HG03558 (cell line): ENCODE results near the gene GLRA1.
"Not testable (repeated sequence)": the region's sequence is repeated elsewhere in the genome, so short reads cannot be mapped to it uniquely, and the experiment has no call there.

Experiments used
- ATAC-seq: cut with Tn5 transposase; IDR thresholded peaks from one replicate; pipeline ENCODE4 v1.9.1; 2021; ENCODE audit warnings: moderate number of reproducible peaks; ENCODE audit not compliant: unreplicated experiment; ENCODE audit errors: extremely low read depth

Gene GLRA1

DNA sequence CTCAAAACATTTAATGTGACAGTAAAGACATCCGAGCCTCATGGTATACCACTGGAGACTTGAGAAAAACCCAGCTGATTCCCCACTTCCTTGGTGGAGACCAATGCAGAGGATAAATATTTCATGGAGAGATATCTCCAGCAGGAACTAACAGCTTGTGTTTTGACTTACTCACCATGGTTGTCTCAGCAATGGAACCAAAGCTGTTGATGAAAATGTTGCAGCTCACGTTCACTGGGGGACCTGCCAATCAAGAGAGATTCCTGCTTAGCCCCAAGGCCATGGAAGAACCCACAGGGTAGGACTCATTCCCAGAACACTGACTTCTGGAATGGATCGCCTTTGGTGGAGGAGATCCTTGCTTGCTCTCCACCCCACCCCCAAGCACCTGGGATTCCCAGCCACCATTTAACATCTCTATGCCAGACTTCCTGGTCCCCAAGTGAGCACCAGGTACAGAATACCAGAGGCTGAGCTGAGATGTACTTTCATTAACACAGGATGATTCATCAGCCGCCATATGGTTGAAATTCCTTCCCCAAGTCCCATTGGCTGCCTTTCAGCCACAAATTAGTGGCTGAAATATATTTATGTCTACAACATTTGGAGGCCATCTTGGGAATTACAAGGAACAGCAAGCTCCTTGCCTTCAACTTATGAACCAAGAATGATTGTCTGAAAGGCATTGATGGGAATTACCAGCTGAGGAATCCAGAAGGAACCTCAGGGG is 37.9 kb downstream of the GLRA1 start:
- no peak for ATAC-seq

DNA sequence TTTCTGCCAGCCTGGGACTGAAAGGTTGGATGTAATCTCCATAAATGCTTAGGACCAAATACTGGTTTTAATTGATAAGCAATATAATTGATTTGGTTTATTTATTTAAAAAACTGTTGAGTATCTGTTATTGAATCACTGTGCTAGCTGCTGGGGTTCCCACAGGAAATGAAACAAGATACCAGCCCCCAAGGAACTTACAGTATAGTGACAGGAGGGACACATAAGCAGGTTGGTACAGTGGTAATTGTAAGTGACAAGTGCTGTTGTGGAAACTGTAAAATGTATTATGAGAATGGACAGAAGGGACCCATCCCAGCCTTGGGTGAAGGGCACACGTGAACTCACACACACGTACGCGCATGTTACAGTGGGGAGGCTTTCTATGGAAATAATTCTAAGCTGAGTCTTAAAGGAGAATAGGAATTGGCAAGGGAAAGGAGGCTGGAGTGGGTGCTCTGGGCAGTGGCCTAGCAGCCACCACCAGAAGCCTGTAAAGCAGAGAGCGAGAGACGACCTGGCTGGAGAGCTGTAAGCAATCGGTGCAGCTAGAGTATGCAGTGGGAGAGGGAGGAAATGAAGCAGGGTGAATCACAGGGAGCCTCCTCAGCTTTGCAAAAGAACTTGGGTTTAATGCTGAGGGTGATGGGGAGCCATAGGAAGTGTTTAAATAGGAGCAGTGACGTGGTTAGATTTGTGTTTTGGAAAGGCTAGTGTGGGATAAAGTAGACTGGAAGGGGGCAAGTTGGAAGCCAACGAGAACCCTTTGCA is 39.3 kb downstream of the GLRA1 start:
- ATAC-seq: no peak

GRCh38 chr5:151881621-151882225 is 42.9 kb downstream of the GLRA1 start:
- no peak for ATAC-seq

- no peak for ATAC-seq
Observed at GRCh38 chr5:151880324-151880723, 44.3 kb downstream of the GLRA1 start.

DNA sequence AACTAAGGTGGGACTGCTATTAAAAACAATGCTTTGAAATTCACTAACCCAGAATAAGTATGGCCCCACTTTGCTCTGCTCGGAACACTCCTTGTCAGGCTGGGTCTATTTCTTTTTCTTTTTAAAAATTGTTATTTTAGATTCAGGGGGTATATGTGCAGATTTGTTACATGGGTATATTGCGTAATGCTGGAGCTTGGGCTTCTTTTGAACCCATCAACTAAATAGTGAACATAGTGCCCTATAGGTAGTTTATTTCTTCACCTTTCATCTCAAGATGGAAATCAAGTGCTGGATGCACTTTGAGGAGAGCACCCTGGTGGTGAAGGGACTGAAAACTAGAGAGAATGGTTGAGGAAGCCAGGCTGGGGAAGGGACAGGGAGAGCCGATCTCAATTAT is 51.0 kb downstream of the GLRA1 start:
- ATAC-seq: no peak

- no peak for ATAC-seq
Observed at GRCh38 chr5:151872701-151873100, 52.0 kb downstream of the GLRA1 start.

GRCh38 chr5:151870820-151871219 is 53.8 kb downstream of the GLRA1 start:
- ATAC-seq: no peak

DNA sequence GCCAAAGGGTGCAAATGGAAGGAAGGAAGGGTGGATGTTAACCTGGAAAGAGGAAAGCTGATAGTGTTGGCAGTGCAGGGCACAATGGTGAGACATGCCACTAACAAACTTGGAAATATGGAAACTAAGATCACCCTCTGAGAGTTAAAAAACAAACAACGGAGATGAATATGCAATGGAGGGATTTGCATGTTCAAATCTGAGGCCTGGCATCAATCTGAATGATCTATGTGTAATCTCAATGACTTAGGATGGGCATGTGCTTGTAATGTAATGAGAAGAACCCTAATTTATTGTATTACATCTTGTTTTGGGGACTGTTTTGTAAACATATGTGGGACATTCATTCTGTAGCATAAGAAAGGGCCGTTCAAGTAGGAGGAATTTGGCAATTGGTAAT is 54.4 kb downstream of the GLRA1 start:
- no peak for ATAC-seq

- ATAC-seq: no peak
Observed at GRCh38 chr5:151869843-151870242, 54.8 kb downstream of the GLRA1 start.

GRCh38 chr5:151868451-151868850 is 56.2 kb downstream of the GLRA1 start:
- no peak for ATAC-seq

DNA sequence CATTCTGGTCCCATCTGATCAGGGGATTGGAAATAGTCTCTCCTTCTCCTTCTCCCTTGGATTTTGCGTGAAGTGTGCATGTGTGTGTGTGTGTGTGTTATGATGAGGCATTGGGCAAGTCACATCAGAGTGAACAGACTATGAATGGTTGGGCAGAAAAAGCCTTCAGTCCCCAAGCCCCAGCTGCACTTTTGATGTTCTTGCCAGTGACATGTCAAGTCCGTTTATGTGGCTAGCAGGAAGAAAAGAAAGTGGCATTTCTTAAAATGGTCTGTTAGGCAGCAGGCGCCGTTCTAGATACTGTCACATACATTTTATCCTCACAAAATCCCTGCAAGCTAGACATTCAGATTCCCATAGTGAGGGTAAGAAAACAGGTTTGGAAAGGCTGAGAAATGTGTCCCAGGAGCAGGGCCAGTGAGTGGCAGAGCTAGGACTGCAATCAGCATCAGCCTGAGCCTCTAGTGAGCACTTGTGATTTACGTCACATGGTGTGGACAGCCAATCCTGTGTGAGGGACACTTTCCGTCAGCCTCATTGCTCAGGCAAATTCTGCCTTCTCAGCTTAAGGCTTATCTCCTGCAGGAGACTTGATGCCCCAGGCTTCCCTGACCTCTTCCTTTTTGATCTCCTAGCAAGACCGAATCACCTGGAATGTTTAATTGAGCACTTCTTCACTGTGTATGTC is 60.4 kb downstream of the GLRA1 start:
- no peak for ATAC-seq

DNA sequence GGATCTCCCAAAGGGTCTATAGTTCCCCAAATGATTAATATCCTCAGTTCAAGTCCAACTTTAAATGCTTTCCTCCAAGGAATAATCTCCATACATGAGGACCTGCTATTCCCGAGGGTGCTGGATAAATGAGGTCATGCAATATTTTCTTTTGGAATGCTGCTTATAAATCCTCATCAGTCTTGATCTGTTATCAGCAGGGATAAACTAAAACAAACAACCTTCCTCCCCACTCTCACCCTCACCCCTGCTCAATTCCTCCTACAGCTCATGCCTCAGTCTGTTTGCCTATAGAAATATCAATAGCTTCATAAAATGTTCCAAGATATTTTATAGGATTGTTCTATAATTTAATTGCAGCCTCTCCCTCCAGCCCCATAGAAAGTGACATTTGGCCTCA is 61.1 kb downstream of the GLRA1 start:
- no peak for ATAC-seq

DNA sequence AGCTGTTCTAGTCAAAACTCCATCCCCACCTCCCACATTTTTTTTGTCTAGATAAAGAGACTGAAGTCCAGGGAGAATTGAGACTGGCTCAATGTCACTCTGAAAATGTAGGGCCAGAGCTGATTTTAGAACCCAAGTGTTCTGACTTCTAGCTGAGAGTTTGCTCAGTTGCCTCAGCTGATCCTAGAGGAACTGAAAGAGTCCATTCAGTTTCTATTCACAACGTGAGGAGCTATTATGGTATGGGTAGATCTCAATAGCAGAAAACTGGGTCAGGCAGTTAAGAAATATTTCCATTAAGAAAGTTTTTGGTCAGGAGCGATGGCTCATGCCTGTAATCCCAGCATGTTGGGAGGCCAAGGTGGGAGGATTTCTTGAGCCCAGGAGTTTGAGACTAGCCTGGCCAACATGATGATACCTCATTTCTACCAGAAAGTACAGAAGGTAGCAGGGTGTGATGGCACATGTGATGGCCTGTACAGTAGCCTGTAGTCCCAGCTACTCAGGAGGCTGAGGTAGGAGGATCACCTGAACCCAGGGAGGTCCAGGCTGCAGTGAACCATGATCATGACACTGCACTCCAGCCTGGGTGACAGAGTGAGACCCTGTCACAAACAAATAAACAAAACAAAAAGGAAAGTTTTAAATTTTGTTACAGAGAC is 61.7 kb downstream of the GLRA1 start:
- no peak for ATAC-seq

GRCh38 chr5:151860867-151861266 is 63.8 kb downstream of the GLRA1 start:
- ATAC-seq: not testable (repeated sequence)

GRCh38 chr5:151856861-151857260 is 67.8 kb downstream of the GLRA1 start:
- no peak for ATAC-seq

DNA sequence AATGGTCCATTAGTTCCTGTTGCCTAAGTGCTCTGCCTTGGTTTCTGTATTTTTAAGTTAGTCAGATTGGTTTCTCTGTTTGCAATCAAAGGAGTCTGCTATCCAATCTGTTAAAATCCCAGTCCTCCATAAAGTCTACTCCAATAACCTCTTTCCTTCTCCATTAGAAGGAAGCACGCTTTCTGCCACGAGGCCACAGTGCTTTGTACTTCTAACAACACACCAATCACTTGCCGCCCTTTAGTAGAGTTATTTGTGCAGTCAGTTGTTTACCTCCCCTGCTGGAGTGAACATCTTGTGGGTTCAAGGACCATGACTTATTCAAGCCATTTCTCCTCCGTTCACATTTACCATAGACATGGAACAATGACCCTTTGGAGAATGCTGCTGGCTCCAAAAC is 69.0 kb downstream of the GLRA1 start:
- ATAC-seq: no peak

- no peak for ATAC-seq
Observed at GRCh38 chr5:151847871-151848270, 76.8 kb downstream of the GLRA1 start.

GRCh38 chr5:151846765-151847164 is 77.9 kb downstream of the GLRA1 start:
- no peak for ATAC-seq

- not testable (repeated sequence) for ATAC-seq
Observed at GRCh38 chr5:151832843-151833242, 91.8 kb downstream of the GLRA1 start.

DNA sequence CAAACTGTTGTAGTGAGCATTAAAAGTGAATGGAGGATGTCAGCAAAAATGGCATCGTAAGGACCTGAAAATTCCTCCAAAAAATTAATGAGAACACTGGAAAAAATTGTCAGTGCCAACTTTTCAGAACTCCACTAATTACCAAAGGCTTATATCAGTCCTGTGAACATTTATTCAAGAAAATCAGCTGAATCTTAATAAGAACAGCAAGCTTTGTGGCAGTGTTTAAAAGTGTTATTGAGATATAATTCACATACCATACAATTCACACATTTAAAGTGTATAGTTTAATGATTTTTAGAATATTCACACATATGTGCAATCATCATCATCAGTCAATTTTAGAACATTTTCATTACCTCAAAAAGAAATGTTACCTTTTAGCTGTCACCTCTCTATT is 95.3 kb downstream of the GLRA1 start:
- no peak for ATAC-seq
